ENCODE data around the gene ADGRG2. TPM values are rescaled to one million over a fixed set of nuclear protein-coding genes. Genes with fewer than 3 reads are reported as not detected.
A peak's percentile ranks its signal among the peaks of the same experiment; 100 is the strongest.
"Not testable (repeated sequence)": the region's sequence is repeated elsewhere in the genome, so short reads cannot be mapped to it uniquely, and the experiment has no call there.

The ADGRG2 gene
- polyA plus RNA-seq, 1 donor, result 26.6 TPM

- no peak for DNase-seq
These were observed 124.4 kb downstream of the ADGRG2 start for GRCh38 chrX:18997916-18998315.

- DNase-seq, result no peak
These were observed 125.7 kb downstream of the ADGRG2 start for GRCh38 chrX:18996536-18996935.

GRCh38 chrX:18995221-18995620 lies 127.0 kb downstream of the ADGRG2 start:
- no peak for DNase-seq

GRCh38 chrX:18994713-18995112 lies 127.6 kb downstream of the ADGRG2 start:
- no peak for DNase-seq

- DNase-seq, result no peak
These were observed 129.4 kb downstream of the ADGRG2 start for GRCh38 chrX:18992829-18993228.

GRCh38 chrX:18985186-18985435 lies 137.2 kb downstream of the ADGRG2 start:
- no peak for DNase-seq

GRCh38 chrX:18984381-18985185 lies 137.7 kb downstream of the ADGRG2 start:
- peak; percentile 79 for DNase-seq

GRCh38 chrX:18983666-18984380 lies 138.4 kb downstream of the ADGRG2 start, which contains the start of gene PHKA2:
TSS of gene PHKA2 (minus strand) at chrX:18984114. CDS start at chrX:18983932, 182 bp downstream.
- peak; percentile 33 for DNase-seq

- DNase-seq, result no peak
These were observed 141.0 kb downstream of the ADGRG2 start for GRCh38 chrX:18981124-18981807.

- DNase-seq, result not testable (repeated sequence)
These were observed 142.0 kb downstream of the ADGRG2 start for GRCh38 chrX:18980262-18980661.

- DNase-seq, result no peak
These were observed 147.3 kb downstream of the ADGRG2 start for GRCh38 chrX:18974993-18975392.

GRCh38 chrX:18973527-18974192 lies 148.6 kb downstream of the ADGRG2 start:
- DNase-seq, result no peak

- DNase-seq, result no peak
These were observed 150.8 kb downstream of the ADGRG2 start for GRCh38 chrX:18971506-18971905.

GRCh38 chrX:18970465-18970864 lies 151.8 kb downstream of the ADGRG2 start:
- DNase-seq, result no peak

GRCh38 chrX:18966624-18967023 lies 155.6 kb downstream of the ADGRG2 start:
- DNase-seq, result no peak

- no peak for DNase-seq
These were observed 157.4 kb downstream of the ADGRG2 start for GRCh38 chrX:18964901-18965300.

- no peak for DNase-seq
These were observed 158.2 kb downstream of the ADGRG2 start for GRCh38 chrX:18964026-18964425.

GRCh38 chrX:18962329-18962728 lies 159.9 kb downstream of the ADGRG2 start:
- DNase-seq, result no peak

- no peak for DNase-seq
These were observed 160.6 kb downstream of the ADGRG2 start for GRCh38 chrX:18961686-18962085.

GRCh38 chrX:18956303-18957032 lies 165.8 kb downstream of the ADGRG2 start:
- DNase-seq, result no peak

- no peak for DNase-seq
These were observed 166.6 kb downstream of the ADGRG2 start for GRCh38 chrX:18955676-18956075.

GRCh38 chrX:18951032-18951431 lies 171.2 kb downstream of the ADGRG2 start:
- DNase-seq, result no peak

All from left kidney (tissue), 2 donors.